Natural killer cell (primary cell): ENCODE data around the gene UBE2C. TPM values are rescaled to one million over a fixed set of nuclear protein-coding genes. Genes with fewer than 3 reads are reported as not detected.

Experiments used
- ATAC-seq, 3 donors: fragments of 150-1000 bp in 2 of 3; fragments of 200-7000 bp in 1 of 3; cut with Tn5 transposase; 1 replicate in 1 of 3; 2 replicates in 2 of 3; pipeline ENCODE4 v1.10.0; 2021; ENCODE audit warnings: mild to moderate bottlenecking in 2 of 3, moderate library complexity in 2 of 3
- DNase-seq, 2 donors: peaks; one replicate each; pipeline versions ENCODE4 v3.0.0 to v3.0.0-alpha.2; 2013 to 2021; ENCODE audit warnings: mixed read lengths in 1 of 2
- H3K27ac ChIP-seq: one replicate; pipeline ENCODE4 v1.5.1; 2013; ENCODE audit warnings: mild to moderate bottlenecking, low read length
- H3K27me3 ChIP-seq: one replicate; pipeline ENCODE4 v1.6.1; 2013; ENCODE audit warnings: low read length; ENCODE audit not compliant: control insufficient read depth, insufficient read depth
- H3K36me3 ChIP-seq: one replicate; pipeline ENCODE4 v1.6.1; 2013; ENCODE audit warnings: low read length; ENCODE audit not compliant: control insufficient read depth, insufficient read depth
- H3K4me1 ChIP-seq: one replicate; pipeline ENCODE4 v1.6.1; 2013; ENCODE audit warnings: low read length; ENCODE audit not compliant: control insufficient read depth, insufficient read depth
- H3K4me3 ChIP-seq: one replicate; pipeline ENCODE4 v1.5.1; 2013; ENCODE audit warnings: low read length
- H3K9me3 ChIP-seq: one replicate; pipeline ENCODE4 v1.6.1; 2013; ENCODE audit warnings: low read length; ENCODE audit not compliant: control insufficient read depth, insufficient read depth
- H3K27ac Mint-ChIP-seq, 2 donors: one replicate each; pipeline ENCODE4 v1.8.0; 2022; ENCODE audit warnings: mild to moderate bottlenecking in 2 of 2, mixed read lengths in 2 of 2, moderate library complexity in 1 of 2
- H3K27me3 Mint-ChIP-seq, 2 donors: one replicate each; pipeline ENCODE4 v1.8.0; 2022; ENCODE audit warnings: low read depth in 2 of 2, mixed read lengths in 2 of 2
- H3K36me3 Mint-ChIP-seq: one replicate; pipeline ENCODE4 v1.8.0; 2022; ENCODE audit warnings: mixed read lengths
- H3K4me1 Mint-ChIP-seq, 2 donors: one replicate each; pipeline ENCODE4 v1.8.0; 2022; ENCODE audit warnings: mixed read lengths in 2 of 2
- H3K4me3 Mint-ChIP-seq: one replicate; pipeline ENCODE4 v1.8.0; 2022; ENCODE audit warnings: mild to moderate bottlenecking, moderate library complexity, mixed read lengths
- H3K9me3 Mint-ChIP-seq, 2 donors: one replicate each; pipeline ENCODE4 v1.8.0; 2022; ENCODE audit warnings: mixed read lengths in 2 of 2
- CTCF ChIP-seq: fragments of 200-600 bp; IDR thresholded peaks from one replicate; pipeline ENCODE4 v1.8.0; 2022; ENCODE audit warnings: antibody characterized with exemption
- WGBS: methylation state at CpG from one replicate; pipeline ENCODE4 v1.1.7; 2013; ENCODE audit warnings: missing lambda C conversion rate; ENCODE audit not compliant: insufficient coverage; 5-methylcytosine and 5-hydroxymethylcytosine counted together
- intact Hi-C: fragments of 100-400 bp; cut with micrococcal nuclease; formaldehyde crosslinking; loops from one replicate; pipeline ENCODE4 v1.14.2; 2022
- total RNA-seq, 4 donors: library from RNA; stranded (reverse); fragments of 120-200 nt in 1 of 4; gene quantifications; one replicate each; pipeline versions ENCODE4 v1.2.3 to v1.2.4, GENCODE V29; 2013 to 2022

Gene UBE2C
- total RNA-seq, 3 donors from 2014 or later (not counting 1 experiment from before 2014, with no cell fraction given): 0.54 to 3.2 TPM; not detected in 1

- Mint-ChIP-seq H3K4me3 (no peak overlapping the region), H3K27me3 (peaks cover 0 to 3% of the 10 kb centered on the region in 2 donors), H3K27ac (no peak overlapping the region), H3K4me1 (peaks cover 3 to 4% of the 10 kb centered on the region in 2 donors), H3K36me3 (no peaks in the 10 kb centered on the region), H3K9me3 (no peaks in the 10 kb centered on the region)
- no peaks in the 10 kb centered on the region for H3K36me3 ChIP-seq
- DNase-seq (no peak), ATAC-seq (no peak)
- no peak for TF ChIP-seq CTCF
- no peaks in the 10 kb centered on the region for H3K9me3 ChIP-seq
- H3K4me1 ChIP-seq: no peaks in the 10 kb centered on the region
- no peaks in the 10 kb centered on the region for H3K27me3 ChIP-seq
- H3K4me3 ChIP-seq: no peak overlapping the region
- H3K27ac ChIP-seq: no peak overlapping the region
- intact Hi-C loops: no loop called here
These were observed 44.0 kb upstream of the UBE2C start for GRCh38 chr20:45768479-45768878.

- H3K27ac ChIP-seq: no peak overlapping the region
- Mint-ChIP-seq H3K27ac (no peak overlapping the region), H3K4me1 (peaks cover 3 to 4% of the 10 kb centered on the region in 2 donors), H3K27me3 (peaks cover 7 to 19% of the 10 kb centered on the region in 2 donors), H3K4me3 (no peak overlapping the region), H3K9me3 (no peaks in the 10 kb centered on the region), H3K36me3 (no peaks in the 10 kb centered on the region)
- no peak overlapping the region for H3K4me3 ChIP-seq
- intact Hi-C loops: loop anchor here (1.0 to 5.0 kb wide), 2 partner anchors 319 to 452 kb away; no protein-coding TSS in a partner anchor
- H3K9me3 ChIP-seq: no peaks in the 10 kb centered on the region
- ATAC-seq (peak; percentile 91 to 94 (median 94)), DNase-seq (peak; percentile 78 to 91)
- 53% methylated on average over 5 of the region's 5 CpGs for WGBS
- no peaks in the 10 kb centered on the region for H3K4me1 ChIP-seq
- TF ChIP-seq CTCF: peak; percentile 94
- no peaks in the 10 kb centered on the region for H3K27me3 ChIP-seq
- H3K36me3 ChIP-seq: no peaks in the 10 kb centered on the region
These were observed 41.2 kb upstream of the UBE2C start for GRCh38 chr20:45771182-45771759.

DNA sequence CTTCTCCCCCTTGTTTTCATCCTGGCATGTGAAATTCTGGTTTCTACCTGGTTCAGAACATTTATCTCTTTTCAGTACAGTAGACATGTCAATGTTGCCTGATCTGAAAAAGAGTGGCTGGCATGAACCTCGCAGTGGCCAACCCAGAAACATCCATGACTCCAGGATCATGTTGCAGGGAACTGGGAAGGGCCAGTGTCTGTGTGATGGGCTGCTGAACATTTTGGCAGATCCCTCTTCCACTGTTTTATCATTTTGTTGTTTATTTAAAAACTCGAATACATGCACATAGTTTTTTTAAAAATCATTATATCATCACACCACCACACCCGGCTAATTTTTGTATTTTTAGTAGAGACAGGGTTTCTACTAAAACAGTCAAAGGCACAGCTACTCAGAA, 39.8 kb upstream of the UBE2C start:
- H3K27me3 Mint-ChIP-seq: peaks cover 7 to 21% of the 10 kb centered on the region in 2 donors
- no peak overlapping the region for H3K27ac Mint-ChIP-seq
- no peaks in the 10 kb centered on the region for H3K9me3 Mint-ChIP-seq
- no peaks in the 10 kb centered on the region for H3K36me3 Mint-ChIP-seq
- H3K4me1 Mint-ChIP-seq: peaks cover 3 to 4% of the 10 kb centered on the region in 2 donors
- DNase-seq (no peak), ATAC-seq (no peak)
- H3K4me3 ChIP-seq: no peak overlapping the region
- H3K4me1 ChIP-seq: no peaks in the 10 kb centered on the region
- no peaks in the 10 kb centered on the region for H3K36me3 ChIP-seq
- H3K9me3 ChIP-seq: no peaks in the 10 kb centered on the region
- H3K27ac ChIP-seq: no peak overlapping the region
- no peaks in the 10 kb centered on the region for H3K27me3 ChIP-seq
- no peak overlapping the region for H3K4me3 Mint-ChIP-seq
- 75% methylated on average over 1 of the region's 3 CpGs for WGBS
- TF ChIP-seq CTCF: no peak
- intact Hi-C loops: loop anchor here (5.0 kb wide), 1 partner anchor 320 kb away; no protein-coding TSS in a partner anchor

- Mint-ChIP-seq H3K9me3 (no peaks in the 10 kb centered on the region), H3K27ac (no peak overlapping the region), H3K27me3 (peaks cover 7 to 26% of the 10 kb centered on the region in 2 donors), H3K4me1 (peaks cover 3 to 4% of the 10 kb centered on the region in 2 donors), H3K36me3 (no peaks in the 10 kb centered on the region), H3K4me3 (no peak overlapping the region)
- no peaks in the 10 kb centered on the region for H3K27me3 ChIP-seq
- intact Hi-C loops: loop anchor here (5.0 kb wide), 1 partner anchor 323 kb away; no protein-coding TSS in a partner anchor
- ATAC-seq (no peak), DNase-seq (no peak)
- H3K27ac ChIP-seq: no peak overlapping the region
- 87% methylated on average over 2 of the region's 2 CpGs for WGBS
- TF ChIP-seq CTCF: no peak
- no peaks in the 10 kb centered on the region for H3K4me1 ChIP-seq
- H3K4me3 ChIP-seq: no peak overlapping the region
- H3K36me3 ChIP-seq: no peaks in the 10 kb centered on the region
- H3K9me3 ChIP-seq: no peaks in the 10 kb centered on the region
These were observed 37.5 kb upstream of the UBE2C start for GRCh38 chr20:45774945-45775344.
